T47D (cell line): ENCODE measurements around the gene LAD1.

Experiments
- DNase-seq, 2 experiments: peaks; one replicate each; pipeline versions ENCODE4 v3.0.0 to v3.0.0-alpha.2; 2011 to 2012; ENCODE audit warnings: low read depth in 1 of 2, low spot score in 1 of 2
- JUND ChIP-seq: IDR thresholded peaks from 2 replicates; pipeline ENCODE4 v1.6.1; 2012; ENCODE audit warnings: low read depth
- in situ Hi-C: cut with HindIII; loops from 2 replicates; pipeline ENCODE4 v1.10.0; 2016; ENCODE audit warnings: low sequenced_read_pairs, low pct_unique_long_range_greater_than_20kb

LAD1 gene

DNA sequence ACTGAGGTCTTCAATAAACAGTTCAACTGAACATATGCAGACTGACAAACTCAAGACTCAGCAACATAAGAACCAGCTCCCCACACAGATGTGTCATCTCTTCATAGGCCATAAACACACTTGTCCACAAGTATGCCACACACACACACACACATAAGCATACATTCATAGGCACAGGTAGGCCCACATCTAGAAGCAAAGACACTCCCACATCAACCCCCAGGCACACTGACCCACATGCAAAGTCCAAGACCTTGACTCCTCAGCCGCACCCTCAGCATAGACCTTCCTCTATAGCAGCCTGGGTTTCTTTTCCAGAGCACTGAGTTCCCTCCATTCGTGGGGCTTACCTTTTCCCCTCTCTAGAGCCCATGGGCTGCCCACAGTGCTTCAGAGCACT is 1.4 kb downstream of the LAD1 start:
- in situ Hi-C loops: no loop called here
- no peak for TF ChIP-seq JUND
- DNase-seq: no peak

DNA sequence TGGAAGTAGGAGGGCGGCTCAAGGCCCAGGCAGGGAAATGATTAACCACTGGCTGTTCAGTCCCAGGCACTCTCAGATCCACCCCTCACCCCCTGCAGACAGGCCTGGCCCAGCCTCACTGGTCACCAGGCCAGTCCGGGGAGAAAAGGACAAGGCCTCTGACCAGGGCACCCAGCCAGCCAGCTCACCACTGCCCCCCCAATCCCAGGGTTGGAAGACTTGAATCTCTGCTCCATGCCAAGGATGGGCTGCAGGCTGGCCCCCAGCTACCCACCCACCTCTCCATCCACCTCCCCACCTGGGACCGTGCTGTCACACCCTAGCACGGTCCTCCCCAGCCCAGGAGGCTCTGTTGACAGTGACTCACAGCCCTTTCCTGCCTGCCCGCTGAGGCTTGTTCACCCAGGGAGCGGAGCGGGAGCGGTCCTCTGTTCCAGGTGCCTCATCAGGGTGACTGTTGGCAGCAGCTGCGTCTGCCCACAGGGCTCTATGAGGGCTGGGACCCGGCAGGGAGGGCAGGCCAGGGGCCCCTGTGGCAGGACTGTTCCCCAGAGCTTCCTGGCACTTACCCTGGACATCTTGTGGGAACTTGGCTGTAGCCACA is 2.2 kb downstream of the LAD1 start:
- no peak for TF ChIP-seq JUND
- peak in 1 of 2 experiments; percentile 38 for DNase-seq
- in situ Hi-C loops: no loop called here

DNA sequence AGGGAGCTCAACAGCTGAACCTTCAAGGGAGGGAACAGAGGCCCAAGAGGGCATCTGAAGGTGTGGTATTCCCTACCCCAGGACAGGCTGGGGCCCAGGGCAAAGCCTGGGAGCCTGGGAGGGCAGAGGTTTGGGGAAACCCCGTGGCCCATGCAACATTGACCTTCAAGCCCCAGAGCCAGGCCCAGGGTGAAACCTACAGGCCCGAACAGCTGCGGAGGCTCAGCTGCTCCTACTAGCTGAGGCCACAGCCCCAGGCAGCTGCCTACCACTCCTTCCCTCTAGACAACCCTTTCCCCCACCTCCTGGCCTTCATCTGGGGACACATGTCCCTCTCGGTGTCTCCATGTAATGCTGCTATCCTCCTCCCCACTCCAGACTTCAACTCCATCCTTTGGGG is 3.2 kb downstream of the LAD1 start:
- no peak for TF ChIP-seq JUND
- DNase-seq: no peak
- in situ Hi-C loops: no loop called here

DNA sequence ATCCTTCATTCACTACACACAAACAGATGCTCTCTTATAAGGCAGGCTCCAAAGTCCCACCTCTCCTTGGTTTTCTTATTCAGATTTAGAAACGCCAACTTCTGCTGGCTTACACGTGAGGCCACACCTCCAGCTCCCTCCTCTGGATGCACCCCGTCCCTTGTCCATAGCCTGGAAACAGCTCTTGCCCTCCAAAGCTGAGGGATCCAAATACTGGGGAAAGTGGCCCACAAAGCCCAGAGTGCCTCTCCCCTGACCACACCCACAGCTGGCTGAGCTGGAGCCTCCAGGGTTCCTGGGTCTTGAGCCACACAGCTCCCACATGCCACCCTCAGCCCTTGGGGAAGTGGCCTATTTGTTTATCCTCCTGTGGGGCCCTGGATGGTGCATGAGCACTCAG is 4.5 kb downstream of the LAD1 start:
- DNase-seq: no peak
- in situ Hi-C loops: no loop called here
- no peak for TF ChIP-seq JUND

DNA sequence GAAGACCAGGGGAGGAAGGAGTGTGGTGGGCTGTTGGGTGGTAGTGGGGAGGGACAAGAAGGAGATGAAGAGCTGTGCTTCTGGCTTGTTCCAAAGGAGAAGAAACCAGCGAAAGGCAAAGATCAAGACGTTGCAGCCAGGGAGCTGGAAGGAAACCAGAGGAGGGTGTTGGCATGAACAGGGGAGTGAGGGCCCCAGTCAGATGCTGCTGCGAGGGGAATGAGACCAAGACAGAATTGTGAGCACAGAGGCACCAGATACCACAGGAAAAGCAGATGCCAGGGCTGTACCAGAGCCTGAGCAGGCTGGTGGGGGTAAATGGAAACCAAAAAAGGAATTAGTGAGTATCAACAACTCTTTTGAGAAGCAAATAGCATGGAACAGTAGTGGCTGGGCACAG is 6.0 kb downstream of the LAD1 start:
- in situ Hi-C loops: no loop called here
- DNase-seq: no peak
- no peak for TF ChIP-seq JUND

DNA sequence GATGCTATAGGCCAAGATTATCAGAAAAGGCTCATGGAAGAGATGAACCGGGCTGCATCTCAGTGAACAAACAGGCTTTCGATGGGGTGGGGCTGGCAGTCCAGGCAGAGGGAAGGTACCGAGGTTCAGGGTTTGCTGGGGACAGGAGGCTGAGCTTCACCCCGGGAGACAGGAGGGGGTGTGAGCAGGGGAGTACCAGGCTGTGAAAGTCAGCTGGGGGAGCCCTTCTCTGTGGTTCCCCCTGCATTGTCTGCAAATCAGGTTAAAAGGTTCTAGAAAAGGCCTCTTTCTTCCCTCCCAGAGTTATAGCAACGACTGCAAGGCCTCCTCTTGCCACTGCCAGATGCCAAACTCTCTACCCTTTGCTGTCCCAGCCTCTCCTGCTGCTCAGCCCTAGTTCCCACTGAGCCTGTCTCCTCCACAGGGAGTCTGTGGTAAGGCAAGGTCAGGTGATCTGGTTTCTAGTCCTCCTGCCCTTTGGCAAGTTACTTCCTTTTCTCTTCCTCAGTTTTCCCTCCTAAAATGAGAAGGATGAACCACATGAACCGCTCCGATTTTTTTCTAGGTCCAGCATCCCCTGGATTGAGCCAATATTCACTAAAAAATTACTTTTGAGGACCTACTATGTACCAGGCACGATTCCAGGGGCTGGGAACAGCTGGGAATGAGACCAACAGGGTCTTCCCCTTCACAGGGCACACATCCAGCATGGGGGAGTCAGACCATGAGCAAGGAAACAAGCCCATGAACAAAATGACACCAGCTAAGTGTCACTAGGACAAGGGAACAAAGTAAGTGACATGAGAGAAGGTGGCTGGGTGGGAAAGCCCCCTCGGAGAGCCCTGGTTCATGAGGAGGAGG is 7.2 kb downstream of the LAD1 start:
- TF ChIP-seq JUND: no peak
- peak in 1 of 2 experiments; percentile 34 for DNase-seq
- in situ Hi-C loops: no loop called here

DNA sequence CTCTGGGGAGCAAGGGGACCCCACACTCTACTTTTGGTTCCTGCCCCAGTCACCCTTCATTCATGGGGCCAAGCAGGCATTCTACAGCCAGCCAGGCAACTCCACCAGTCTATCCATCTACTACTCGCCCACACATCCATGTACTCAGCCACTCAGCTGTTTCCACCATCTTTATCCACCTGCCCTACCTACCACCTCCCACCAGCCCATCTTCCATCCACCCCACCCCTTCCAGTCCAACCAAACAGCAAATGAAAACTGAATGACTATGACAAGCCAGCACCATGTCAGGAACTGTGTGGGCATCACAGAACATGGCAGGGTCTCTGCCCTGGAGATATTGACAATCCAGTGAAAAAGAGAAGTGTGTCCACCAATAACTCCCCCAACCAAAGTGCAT is 7.9 kb downstream of the LAD1 start:
- no peak for TF ChIP-seq JUND
- DNase-seq: no peak
- in situ Hi-C loops: no loop called here

DNA sequence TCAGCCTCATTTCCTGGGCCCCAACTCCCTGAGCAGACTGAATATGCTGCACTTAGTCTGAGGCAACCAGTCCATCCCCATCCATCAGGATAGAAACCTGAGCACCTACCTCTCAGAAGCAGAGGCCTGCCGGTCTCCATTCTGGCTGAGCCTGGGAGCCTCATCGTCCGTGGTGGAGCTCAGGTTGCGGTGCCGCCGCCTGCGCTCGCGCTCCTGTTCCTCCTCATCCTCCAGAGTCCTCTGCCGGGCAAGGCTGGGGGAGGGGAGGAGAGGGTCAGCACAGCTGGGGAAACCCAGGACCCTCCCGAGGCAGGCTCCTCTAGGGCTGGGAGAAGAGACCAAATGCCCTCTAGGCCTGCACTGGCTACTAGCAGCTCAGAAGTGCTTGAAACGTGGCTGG is 10.1 kb downstream of the LAD1 start:
- no peak for TF ChIP-seq JUND
- in situ Hi-C loops: no loop called here
- no peak for DNase-seq

DNA sequence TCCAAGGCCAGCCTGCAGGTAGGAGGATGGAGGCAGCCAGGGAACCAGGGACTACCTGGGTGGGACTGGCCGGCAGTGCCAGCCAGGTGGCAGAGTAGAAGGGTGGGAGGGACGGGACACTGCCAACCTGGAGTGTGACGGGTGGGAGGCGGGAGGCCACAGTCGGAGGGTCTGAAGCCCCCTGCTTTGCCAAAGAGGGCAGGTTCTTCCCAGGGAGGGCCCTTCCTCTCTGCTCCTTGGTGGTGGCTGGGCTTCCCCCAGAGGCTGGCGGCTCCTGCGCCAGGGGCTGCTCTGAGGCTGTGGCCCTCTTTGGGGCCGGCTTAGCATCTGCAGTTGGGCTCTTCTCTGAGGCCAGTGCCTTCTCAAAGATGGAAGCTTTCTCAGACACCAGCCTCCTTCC is 12.9 kb downstream of the LAD1 start:
- DNase-seq: no peak
- in situ Hi-C loops: no loop called here
- TF ChIP-seq JUND: no peak

DNA sequence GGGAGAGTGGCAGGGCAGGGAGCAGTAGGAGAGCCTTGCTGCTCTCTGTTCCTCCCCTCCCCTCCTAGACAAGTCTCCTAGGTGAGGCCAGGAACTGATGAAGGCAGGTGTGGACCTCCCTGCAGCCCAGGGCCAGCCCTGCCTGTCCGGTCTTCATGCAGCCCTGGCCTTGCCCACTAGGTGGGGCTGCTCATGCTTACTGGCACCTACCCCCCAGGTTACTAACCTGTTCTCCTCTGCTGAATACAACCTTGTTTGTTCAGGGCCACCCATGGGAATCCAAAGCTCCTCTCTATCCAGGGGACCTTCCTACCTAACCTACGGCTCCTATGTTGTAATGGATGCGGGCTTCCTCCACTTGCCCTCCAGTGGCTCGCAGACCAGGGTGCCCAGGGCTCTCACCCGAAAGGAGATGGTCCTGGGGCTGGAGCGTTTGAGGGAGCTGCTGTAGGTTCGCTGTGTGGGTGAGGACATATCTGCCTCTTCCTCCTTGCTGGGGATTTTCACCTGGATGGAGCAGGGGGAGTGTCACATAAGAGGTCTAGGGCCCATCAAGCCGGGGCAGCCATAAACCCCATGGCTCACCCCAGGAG is 13.7 kb downstream of the LAD1 start:
- TF ChIP-seq JUND: no peak
- DNase-seq: peak; percentile 82 to 91
- in situ Hi-C loops: no loop called here

DNA sequence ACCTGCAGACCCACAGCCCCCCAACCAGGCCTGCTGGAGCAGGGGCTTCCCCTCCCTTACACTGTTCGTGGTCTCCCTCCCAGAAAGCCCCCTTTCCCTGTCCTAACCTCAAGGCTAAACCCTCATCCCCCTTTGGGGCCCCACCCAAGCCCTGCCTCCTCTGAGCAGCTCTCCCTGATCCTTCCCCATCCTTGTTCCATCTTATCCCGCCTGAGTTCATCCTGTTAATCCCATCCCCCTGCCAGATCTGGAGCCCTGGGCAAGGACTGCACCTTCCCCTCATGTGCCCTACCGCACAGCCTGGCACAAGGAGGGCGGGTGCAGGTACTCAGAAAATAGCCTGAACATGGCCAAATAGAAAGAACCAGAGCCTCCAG is 14.7 kb downstream of the LAD1 start:
- TF ChIP-seq JUND: no peak
- in situ Hi-C loops: no loop called here
- DNase-seq: no peak

DNA sequence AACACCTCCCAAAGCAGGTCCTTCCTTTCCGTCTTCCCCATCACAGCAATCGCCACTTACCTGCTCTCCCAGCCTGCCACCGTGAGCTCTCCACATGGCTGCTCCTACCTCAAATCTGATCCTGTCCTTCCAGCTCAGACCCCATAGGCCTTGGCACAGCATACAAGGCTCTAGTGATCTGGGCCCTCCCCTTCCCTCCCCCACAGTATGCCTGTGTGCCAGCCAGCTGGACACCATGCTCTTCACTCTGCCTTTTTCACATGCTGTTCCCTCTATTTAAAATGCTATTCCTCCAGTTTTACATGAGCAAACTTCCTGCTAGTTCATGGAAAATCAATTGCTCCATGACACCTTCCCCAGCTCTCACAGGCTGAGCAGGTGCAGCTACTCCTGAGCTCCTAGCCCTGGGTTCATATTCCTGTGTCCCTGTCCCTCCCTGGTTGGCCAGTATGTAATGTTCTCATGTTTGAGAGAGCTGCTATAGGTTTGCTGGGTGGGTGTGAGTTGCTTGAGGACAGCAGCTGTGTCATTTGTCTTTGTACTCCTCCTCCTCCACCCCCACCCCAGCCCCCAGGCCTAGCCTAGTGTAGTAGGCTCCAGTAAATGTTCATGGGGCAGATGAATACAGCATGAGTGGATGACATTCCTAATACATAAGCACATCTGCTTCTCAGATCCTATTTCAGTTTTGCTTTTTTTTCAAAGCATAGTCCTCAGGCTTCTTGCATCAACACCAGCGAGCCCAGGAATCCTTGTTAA is 15.3 kb downstream of the LAD1 start:
- in situ Hi-C loops: no loop called here
- peak in 1 of 2 experiments; percentile 65 for DNase-seq
- no peak for TF ChIP-seq JUND

DNA sequence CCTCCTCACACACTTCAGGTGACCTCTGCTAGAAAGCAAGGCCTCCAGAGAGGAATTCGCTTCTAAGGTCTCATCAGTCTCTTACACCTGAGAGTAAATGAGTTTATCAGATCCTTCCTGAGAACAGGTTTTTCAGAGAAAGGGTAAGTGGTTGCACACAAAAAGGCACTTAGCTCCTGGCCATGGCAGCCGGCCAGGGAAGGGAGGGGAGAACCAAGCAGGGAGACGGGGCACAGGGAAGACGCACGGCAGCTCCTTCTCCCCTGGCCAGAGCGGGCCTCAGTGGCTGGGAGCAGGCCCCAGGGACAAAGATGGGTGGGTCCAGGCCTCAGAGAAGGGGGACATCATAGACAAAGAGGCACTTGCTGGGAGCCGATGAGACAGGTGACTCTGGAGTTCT is 18.0 kb downstream of the LAD1 start:
- peak; percentile 71 to 95 for DNase-seq
- TF ChIP-seq JUND: no peak
- in situ Hi-C loops: no loop called here
